ENCODE measurements around the gene ELFN2. TPM values are rescaled to one million over a fixed set of nuclear protein-coding genes. Genes with fewer than 3 reads are reported as not detected.

Gene ELFN2
- total and polyA plus RNA-seq, 2 of the 13 experiments (the other 11 are each of a cell fraction or from before 2014, with no cell fraction given), result 0.01 TPM; not detected in 1

- no peak for TF ChIP-seq HNRNPUL1 (IDR thresholded peaks at IDR 0.05; ENCODE audit: low read depth, low read length)
- no peak for TF ChIP-seq PRMT3 (CRISPR knock-in tag; IDR thresholded peaks at IDR 0.05; ENCODE audit: borderline replicate concordance, low read depth)
- no peak for TF ChIP-seq SNRNP70 (IDR thresholded peaks at IDR 0.05; ENCODE audit: low read depth, low read length)
- TF ChIP-seq, protein P1, sequence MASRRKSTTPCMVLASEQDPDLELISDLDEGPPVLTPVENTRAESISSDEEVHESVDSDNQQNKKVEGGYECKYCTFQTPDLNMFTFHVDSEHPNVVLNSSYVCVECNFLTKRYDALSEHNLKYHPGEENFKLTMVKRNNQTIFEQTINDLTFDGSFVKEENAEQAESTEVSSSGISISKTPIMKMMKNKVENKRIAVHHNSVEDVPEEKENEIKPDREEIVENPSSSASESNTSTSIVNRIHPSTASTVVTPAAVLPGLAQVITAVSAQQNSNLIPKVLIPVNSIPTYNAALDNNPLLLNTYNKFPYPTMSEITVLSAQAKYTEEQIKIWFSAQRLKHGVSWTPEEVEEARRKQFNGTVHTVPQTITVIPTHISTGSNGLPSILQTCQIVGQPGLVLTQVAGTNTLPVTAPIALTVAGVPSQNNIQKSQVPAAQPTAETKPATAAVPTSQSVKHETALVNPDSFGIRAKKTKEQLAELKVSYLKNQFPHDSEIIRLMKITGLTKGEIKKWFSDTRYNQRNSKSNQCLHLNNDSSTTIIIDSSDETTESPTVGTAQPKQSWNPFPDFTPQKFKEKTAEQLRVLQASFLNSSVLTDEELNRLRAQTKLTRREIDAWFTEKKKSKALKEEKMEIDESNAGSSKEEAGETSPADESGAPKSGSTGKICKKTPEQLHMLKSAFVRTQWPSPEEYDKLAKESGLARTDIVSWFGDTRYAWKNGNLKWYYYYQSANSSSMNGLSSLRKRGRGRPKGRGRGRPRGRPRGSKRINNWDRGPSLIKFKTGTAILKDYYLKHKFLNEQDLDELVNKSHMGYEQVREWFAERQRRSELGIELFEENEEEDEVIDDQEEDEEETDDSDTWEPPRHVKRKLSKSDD (CRISPR knock-in tag; IDR thresholded peaks at IDR 0.05; ENCODE audit: low read depth), result no peak
- TF ChIP-seq ZNF629 (CRISPR knock-in tag; conservative IDR thresholded peaks at IDR 0.05), result peak; percentile 70
- Histone ChIP-seq H2AFZ (ENCODE audit: low read length) (no peak overlapping the region), H3K36me3 (replicated peaks in 1 of 2; ENCODE audit: control insufficient read depth in 1 of 2, insufficient read depth in 2 of 2, low read length in 2 of 2) (no peaks in the 10 kb centered on the region), H3K79me2 (ENCODE audit: insufficient read depth, low read length) (no peaks in the 10 kb centered on the region), H4K20me1 (ENCODE audit: insufficient read depth, low read length) (0 out of 2 replicates have a peak, but pooled peaks cover 2% of the 10 kb centered on the region), H3K4me1 (ENCODE audit: insufficient read depth, low read length) (no peaks in the 10 kb centered on the region), H3K27me3 (ENCODE audit: control insufficient read depth in 1 of 2, insufficient read depth in 2 of 2, low read length in 2 of 2) (peaks cover 0 to 7% of the 10 kb centered on the region in 2 experiments; a peak in 1 of 5 replicates), H3K27ac (ENCODE audit: extremely low read length, insufficient read depth, low read length) (no peak overlapping the region), H3K4me3 (replicated peaks in 1 of 3; ENCODE audit: insufficient read depth in 1 of 3, low read depth in 2 of 3, low read length in 3 of 3) (no peak overlapping the region), H3K4me2 (ENCODE audit: low read depth, low read length) (no peak overlapping the region), H3K9ac (ENCODE audit: insufficient read depth, low read depth, low read length) (no peak overlapping the region), H3K9me3 (ENCODE audit: low read length) (no peaks in the 10 kb centered on the region)
- WGBS (ENCODE audit: low lambda C conversion rate), result 60% methylated on average over 4 of the region's 4 CpGs
- DNase-seq (ENCODE audit: low spot score), result no peak
- FAIRE-seq, result no peak
- CTCF ChIA-PET (ENCODE audit: low intra/inter-chr PET ratio, low total read pairs), result no interaction called here
- in situ Hi-C loops (cut with HindIII; ENCODE audit: extremely low pct_ligation_motif_present, low pct_unique_long_range_greater_than_20kb), result no loop called here
- no peak for ATAC-seq
- no TSS peak for BruUV-seq (replicated peaks)
- intact Hi-C loops (cut with micrococcal nuclease; ENCODE audit: unreplicated experiment), result no loop called here
- POLR2A ChIA-PET, result interaction anchor here (0.6 kb wide), 1 partner anchor 220 kb away, joined by 3 read pairs; the partner anchor contains the start of gene GGA1
Measured at GRCh38 chr22:37388538-37388937, 38.7 kb downstream of the ELFN2 start.

GRCh38 chr22:37387793-37388192 is 39.5 kb downstream of the ELFN2 start:
- WGBS (ENCODE audit: low lambda C conversion rate), result 33% methylated on average over 10 of the region's 10 CpGs
- POLR2A ChIA-PET, result no interaction called here
- H3K4me3 ChIP-seq (replicated peaks in 1 of 3; ENCODE audit: insufficient read depth in 1 of 3, low read depth in 2 of 3, low read length in 3 of 3), result no peak overlapping the region

More at GRCh38 chr22:37387793-37388192, 39.5 kb downstream of the ELFN2 start:
- intact Hi-C loops (cut with micrococcal nuclease; ENCODE audit: unreplicated experiment), result no loop called here
- in situ Hi-C loops (cut with HindIII; ENCODE audit: extremely low pct_ligation_motif_present, low pct_unique_long_range_greater_than_20kb), result no loop called here
- Histone ChIP-seq H3K27ac (ENCODE audit: extremely low read length, insufficient read depth, low read length) (no peak overlapping the region), H3K9me3 (ENCODE audit: low read length) (no peaks in the 10 kb centered on the region), H3K4me1 (ENCODE audit: insufficient read depth, low read length) (no peaks in the 10 kb centered on the region), H3K9ac (ENCODE audit: insufficient read depth, low read depth, low read length) (no peak overlapping the region), H3K36me3 (replicated peaks in 1 of 2; ENCODE audit: control insufficient read depth in 1 of 2, insufficient read depth in 2 of 2, low read length in 2 of 2) (no peaks in the 10 kb centered on the region), H3K4me2 (ENCODE audit: low read depth, low read length) (no peak overlapping the region), H3K27me3 (ENCODE audit: control insufficient read depth in 1 of 2, insufficient read depth in 2 of 2, low read length in 2 of 2) (peaks cover 1 to 7% of the 10 kb centered on the region in 2 experiments; a peak in 2 of 5 replicates), H2AFZ (ENCODE audit: low read length) (no peak overlapping the region), H4K20me1 (ENCODE audit: insufficient read depth, low read length) (0 out of 2 replicates have a peak, but pooled peaks cover 2% of the 10 kb centered on the region), H3K79me2 (ENCODE audit: insufficient read depth, low read length) (no peaks in the 10 kb centered on the region)
- no TSS peak for BruUV-seq (replicated peaks)
- FAIRE-seq, result no peak
- TF ChIP-seq E2F5 (CRISPR knock-in tag; conservative IDR thresholded peaks at IDR 0.05) (no peak), SOX5 (CRISPR knock-in tag; IDR thresholded peaks at IDR 0.05; ENCODE audit: borderline replicate concordance) (no peak)
- no peak for ATAC-seq
- DNase-seq (ENCODE audit: low spot score), result no peak
- CTCF ChIA-PET (ENCODE audit: low intra/inter-chr PET ratio, low total read pairs), result no interaction called here

Measured in HepG2 (cell line).